Mesenchymal stem cell (in vitro differentiated cells and primary cell): ENCODE measurements around the gene TMF1.

Experiments used
- DNase-seq: peaks from one replicate; pipeline ENCODE4 v3.0.0-alpha.2; 2013
- H2AFZ ChIP-seq: one replicate; pipeline ENCODE4 v1.6.1; 2013; ENCODE audit warnings: low read depth, mild to moderate bottlenecking, control low read depth, inconsistent platforms, low read length, moderate library complexity
- H2AK5ac ChIP-seq: 2 replicates; pipeline ENCODE4 v1.6.1; 2013; ENCODE audit warnings: low read length, moderate library complexity, mild to moderate bottlenecking, inconsistent platforms; ENCODE audit not compliant: severe bottlenecking
- H2BK120ac ChIP-seq: one replicate; pipeline ENCODE4 v1.6.1; 2013; ENCODE audit warnings: low read depth, mild to moderate bottlenecking, inconsistent platforms, low read length, moderate library complexity
- H2BK12ac ChIP-seq, 2 experiments: one replicate each; pipeline ENCODE4 v1.6.1; 2013; ENCODE audit warnings: inconsistent platforms in 2 of 2, low read length in 2 of 2, mild to moderate bottlenecking in 2 of 2, moderate library complexity in 2 of 2, control low read depth in 1 of 2
- H2BK15ac ChIP-seq: one replicate; pipeline ENCODE4 v1.6.1; 2013; ENCODE audit warnings: mild to moderate bottlenecking, low read depth, inconsistent platforms; ENCODE audit not compliant: poor library complexity, severe bottlenecking
- H2BK5ac ChIP-seq: 2 replicates; pipeline ENCODE4 v1.6.1; 2013; ENCODE audit warnings: low read depth, mild to moderate bottlenecking, low read length, control low read depth, inconsistent platforms; ENCODE audit not compliant: poor library complexity, severe bottlenecking
- H3K14ac ChIP-seq, 2 experiments: one replicate each; pipeline ENCODE4 v1.6.1; 2013; ENCODE audit warnings: inconsistent platforms in 2 of 2, low read length in 2 of 2, control low read depth in 1 of 2, mild to moderate bottlenecking in 1 of 2, moderate library complexity in 1 of 2
- H3K18ac ChIP-seq, 2 experiments: one replicate each; pipeline ENCODE4 v1.6.1; 2013; ENCODE audit warnings: inconsistent platforms in 2 of 2, low read length in 2 of 2, control low read depth in 1 of 2, low read depth in 1 of 2, mild to moderate bottlenecking in 1 of 2
- H3K23ac ChIP-seq, 2 experiments: one replicate each; pipeline ENCODE4 v1.6.1; 2013; ENCODE audit warnings: inconsistent platforms in 2 of 2, low read length in 2 of 2, mild to moderate bottlenecking in 2 of 2, moderate library complexity in 2 of 2, control low read depth in 1 of 2
- H3K27ac ChIP-seq: 2 replicates; pipeline ENCODE4 v1.5.1; 2013; ENCODE audit warnings: mild to moderate bottlenecking, moderate library complexity, low read length, control low read depth, inconsistent platforms; ENCODE audit not compliant: poor library complexity, severe bottlenecking
- H3K27me3 ChIP-seq, 2 experiments: 2 replicates each; pipeline versions ENCODE4 v1.6.1 to v1.7.0; 2013; ENCODE audit warnings: low read length in 2 of 2, mild to moderate bottlenecking in 2 of 2, moderate library complexity in 2 of 2, control low read depth in 1 of 2, inconsistent platforms in 1 of 2; ENCODE audit not compliant: control insufficient read depth in 1 of 2, insufficient read depth in 1 of 2
- H3K36me3 ChIP-seq, 2 experiments: 2 replicates each; pipeline versions ENCODE4 v1.6.1 to v1.7.0; 2013; ENCODE audit warnings: low read length in 2 of 2, control low read depth in 1 of 2, inconsistent platforms in 1 of 2, low read depth in 1 of 2, mild to moderate bottlenecking in 1 of 2; ENCODE audit not compliant: insufficient read depth in 2 of 2, control insufficient read depth in 1 of 2
- H3K4ac ChIP-seq, 2 experiments: one replicate each; pipeline ENCODE4 v1.6.1; 2013; ENCODE audit warnings: inconsistent platforms in 2 of 2, low read length in 2 of 2, mild to moderate bottlenecking in 2 of 2, moderate library complexity in 2 of 2, control low read depth in 1 of 2, low read depth in 1 of 2
- H3K4me1 ChIP-seq: 2 replicates; pipeline ENCODE4 v1.6.1; 2013; ENCODE audit warnings: low read depth, low read length, control low read depth; ENCODE audit not compliant: control insufficient read depth, insufficient read depth
- H3K4me2 ChIP-seq: 2 replicates; pipeline ENCODE4 v1.6.1; 2013; ENCODE audit warnings: low read length, mild to moderate bottlenecking, inconsistent platforms; ENCODE audit not compliant: poor library complexity, severe bottlenecking
- H3K4me3 ChIP-seq, 2 experiments: 2 replicates each; pipeline versions ENCODE4 v1.5.1 to v1.7.0; 2013; ENCODE audit warnings: low read length in 2 of 2, mild to moderate bottlenecking in 2 of 2, control low read depth in 1 of 2, low read depth in 1 of 2; ENCODE audit not compliant: insufficient read depth in 1 of 2
- H3K79me1 ChIP-seq: replicated peaks from 2 replicates; pipeline ENCODE4 v1.6.1; 2013; ENCODE audit warnings: mild to moderate bottlenecking, control low read depth, low read length, inconsistent platforms; ENCODE audit not compliant: poor library complexity, severe bottlenecking
- H3K9ac ChIP-seq: 2 replicates; pipeline ENCODE4 v1.7.0; 2013; ENCODE audit warnings: mild to moderate bottlenecking, low read length, moderate library complexity
- H3K9me3 ChIP-seq: 2 replicates; pipeline ENCODE4 v1.7.0; 2013; ENCODE audit warnings: mild to moderate bottlenecking, low read length; ENCODE audit not compliant: control insufficient read depth
- H4K8ac ChIP-seq: one replicate; pipeline ENCODE4 v1.6.1; 2013; ENCODE audit warnings: inconsistent platforms, mild to moderate bottlenecking, low read length, moderate library complexity
- H4K91ac ChIP-seq: one replicate; pipeline ENCODE4 v1.6.1; 2013; ENCODE audit warnings: mild to moderate bottlenecking, low read length, inconsistent platforms
- WGBS: methylation state at CpG from one replicate; pipeline ENCODE4 v1.1.7; 2013; ENCODE audit warnings: mixed read lengths; 5-methylcytosine and 5-hydroxymethylcytosine counted together
- small RNA-seq: library from polyadenylated mRNA; stranded (forward); fragments of <200 nt; extraction: miRNeasy Mini kit (QIAGEN cat#:217004); gene quantifications from one replicate; pipeline ENCODE3, GENCODE V24; 2013; ENCODE audit warnings: low read depth

TMF1 gene

DNA sequence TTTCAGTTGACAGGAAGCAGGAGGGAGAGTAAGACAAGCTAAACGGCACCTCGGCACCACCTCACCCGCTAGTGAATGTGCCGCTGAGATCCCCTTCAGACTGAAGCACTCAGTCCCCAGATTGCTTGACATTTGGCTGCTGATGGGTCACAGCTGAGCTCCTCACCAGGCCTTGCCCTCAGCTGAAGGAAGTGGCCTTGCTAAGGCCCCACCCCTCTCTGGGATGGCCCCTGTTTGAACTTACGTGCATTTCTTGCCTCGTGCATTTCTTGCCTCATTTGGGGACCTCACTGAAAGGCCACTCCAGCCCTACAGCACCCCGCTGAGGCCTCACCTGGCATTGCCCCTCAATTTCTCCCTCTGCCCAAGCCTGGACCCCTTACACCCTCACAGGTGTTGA lies 78.5 kb downstream of the TMF1 start:
- Histone ChIP-seq H2BK12ac (peak overlapping the region in 1 of 2 experiments; percentile 32), H3K4me1 (no peaks in the 10 kb centered on the region), H2BK120ac (no peak overlapping the region), H3K79me1 (no peaks in the 10 kb centered on the region), H3K36me3 (peaks cover 5 to 34% of the 10 kb centered on the region in 2 experiments), H3K4me2 (no peak overlapping the region), H3K27ac (no peak overlapping the region), H3K4me3 (no peak overlapping the region), H3K23ac (peak overlapping the region in 1 of 2 experiments; percentile 83), H2BK15ac (no peak overlapping the region), H2BK5ac (no peak overlapping the region), H4K91ac (no peak overlapping the region), H4K8ac (no peak overlapping the region), H3K9me3 (no peaks in the 10 kb centered on the region), H2AFZ (no peak overlapping the region), H3K27me3 (peaks cover 20 to 26% of the 10 kb centered on the region in 2 experiments), H2AK5ac (no peak overlapping the region), H3K18ac (no peak overlapping the region), H3K9ac (no peak overlapping the region), H3K14ac (peak overlapping the region in 1 of 2 experiments; percentile 7), H3K4ac (no peak overlapping the region)
- 68% methylated on average over 7 of the region's 7 CpGs for WGBS
- DNase-seq, result no peak

DNA sequence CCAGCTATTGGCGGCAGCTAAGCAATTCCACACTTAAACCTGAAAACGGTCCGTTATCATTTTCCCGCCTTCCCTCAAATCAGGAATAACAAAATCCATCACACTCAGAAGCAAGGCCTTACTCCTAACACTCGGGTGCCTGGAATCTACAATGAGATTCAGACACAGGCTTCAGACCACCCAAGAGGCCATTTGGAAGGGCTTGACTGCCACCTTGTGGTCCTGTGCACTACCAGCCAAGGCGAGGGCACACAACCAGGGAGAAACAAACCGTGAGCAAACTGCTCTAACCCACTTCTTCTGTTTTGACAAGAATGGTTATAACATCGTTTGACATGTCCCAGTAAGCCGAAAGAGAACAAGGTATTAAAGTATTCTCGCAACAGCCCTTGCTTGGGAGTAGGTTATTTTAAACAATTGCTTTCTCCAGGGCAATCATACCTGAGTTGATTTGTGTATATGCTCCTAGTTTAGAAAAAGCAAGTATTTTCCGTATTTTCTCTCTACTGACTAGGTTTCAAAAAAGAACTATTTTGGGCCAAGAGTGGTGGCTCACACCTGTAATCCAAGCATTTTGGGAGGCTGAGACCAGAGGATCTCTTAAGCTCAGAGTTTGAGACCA lies 79.7 kb downstream of the TMF1 start:
- no peak overlapping the region for H3K18ac ChIP-seq
- H3K9ac ChIP-seq, result no peak overlapping the region
- H4K91ac ChIP-seq, result no peak overlapping the region
- no peak overlapping the region for H4K8ac ChIP-seq
- H2BK15ac ChIP-seq, result no peak overlapping the region
- H3K14ac ChIP-seq, result no peak overlapping the region
- no peak overlapping the region for H3K23ac ChIP-seq
- H2BK12ac ChIP-seq, result no peak overlapping the region
- DNase-seq, result peak; percentile 62
- H2AFZ ChIP-seq, result no peak overlapping the region
- H3K79me1 ChIP-seq, result no peaks in the 10 kb centered on the region
- H2BK5ac ChIP-seq, result no peak overlapping the region
- H3K4me3 ChIP-seq, result no peak overlapping the region
- H2AK5ac ChIP-seq, result no peak overlapping the region
- H2BK120ac ChIP-seq, result no peak overlapping the region
- 37% methylated on average over 11 of the region's 11 CpGs for WGBS
- H3K4me1 ChIP-seq, result no peaks in the 10 kb centered on the region
- H3K9me3 ChIP-seq, result no peaks in the 10 kb centered on the region
- H3K36me3 ChIP-seq, result peaks cover 5 to 22% of the 10 kb centered on the region in 2 experiments
- no peak overlapping the region for H3K4ac ChIP-seq
- peaks cover 27 to 35% of the 10 kb centered on the region in 2 experiments for H3K27me3 ChIP-seq
- H3K4me2 ChIP-seq, result no peak overlapping the region
- no peak overlapping the region for H3K27ac ChIP-seq

Small RNA genes lying within 50 kb of the gene (small RNA-seq; reads per million reads assigned to genes)
- gene MIR3136, result 1.2 reads per million
